ENCODE measurements around the gene UNKL.

DNA sequence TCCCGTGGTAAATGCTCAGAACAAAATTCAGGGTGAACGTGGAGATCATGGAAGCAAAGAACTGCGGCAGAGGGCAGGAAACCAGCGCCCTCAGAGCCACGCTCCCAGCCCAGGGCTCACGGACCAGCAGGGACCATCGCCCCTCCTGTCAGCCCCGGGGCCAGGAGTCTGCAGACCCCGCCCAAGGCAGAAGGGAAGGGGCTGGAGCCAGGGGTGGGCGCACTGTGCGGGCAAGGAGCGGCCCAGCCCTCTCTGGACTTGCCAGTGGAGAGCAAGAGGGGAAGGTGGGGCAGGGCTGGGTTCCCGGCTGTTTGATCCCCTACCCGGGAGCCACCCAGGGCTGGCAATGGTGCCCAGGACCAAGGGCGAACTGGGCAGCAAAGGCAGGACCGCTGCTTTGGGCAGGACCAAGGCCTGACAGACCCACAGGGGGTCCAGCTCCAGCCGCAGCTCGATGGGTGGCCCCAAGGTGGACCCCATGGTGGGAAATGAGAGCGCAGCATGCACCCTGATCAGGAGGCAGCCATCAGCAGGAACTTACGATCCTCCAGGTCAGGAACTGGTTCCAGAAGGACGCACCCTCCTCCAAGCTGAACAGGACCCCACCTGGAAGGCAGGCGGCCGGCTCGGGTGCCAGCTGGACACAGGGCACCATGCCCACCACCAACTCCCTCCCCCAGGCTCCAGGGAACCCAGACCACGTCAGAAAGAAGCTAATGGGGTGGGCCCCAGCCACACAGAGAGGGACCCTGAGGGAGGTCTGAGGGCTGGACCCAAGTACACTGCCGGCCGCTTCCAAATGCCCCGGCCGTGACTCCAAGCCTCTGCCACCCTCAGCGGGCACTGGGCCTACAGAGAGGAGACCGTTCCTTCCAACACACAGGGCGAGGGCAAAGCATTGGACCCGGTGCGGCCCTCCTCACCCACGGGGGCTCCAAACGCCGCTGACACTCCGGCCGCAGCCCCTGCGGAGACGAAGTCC is 41.0 kb upstream of the UNKL start:
- TF ChIP-seq EZH2phosphoT487 (conservative IDR thresholded peaks at IDR 0.05; ENCODE audit: low read length): no peak
- TF ChIP-seq, protein P1, sequence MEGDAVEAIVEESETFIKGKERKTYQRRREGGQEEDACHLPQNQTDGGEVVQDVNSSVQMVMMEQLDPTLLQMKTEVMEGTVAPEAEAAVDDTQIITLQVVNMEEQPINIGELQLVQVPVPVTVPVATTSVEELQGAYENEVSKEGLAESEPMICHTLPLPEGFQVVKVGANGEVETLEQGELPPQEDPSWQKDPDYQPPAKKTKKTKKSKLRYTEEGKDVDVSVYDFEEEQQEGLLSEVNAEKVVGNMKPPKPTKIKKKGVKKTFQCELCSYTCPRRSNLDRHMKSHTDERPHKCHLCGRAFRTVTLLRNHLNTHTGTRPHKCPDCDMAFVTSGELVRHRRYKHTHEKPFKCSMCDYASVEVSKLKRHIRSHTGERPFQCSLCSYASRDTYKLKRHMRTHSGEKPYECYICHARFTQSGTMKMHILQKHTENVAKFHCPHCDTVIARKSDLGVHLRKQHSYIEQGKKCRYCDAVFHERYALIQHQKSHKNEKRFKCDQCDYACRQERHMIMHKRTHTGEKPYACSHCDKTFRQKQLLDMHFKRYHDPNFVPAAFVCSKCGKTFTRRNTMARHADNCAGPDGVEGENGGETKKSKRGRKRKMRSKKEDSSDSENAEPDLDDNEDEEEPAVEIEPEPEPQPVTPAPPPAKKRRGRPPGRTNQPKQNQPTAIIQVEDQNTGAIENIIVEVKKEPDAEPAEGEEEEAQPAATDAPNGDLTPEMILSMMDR (IDR thresholded peaks at IDR 0.05; ENCODE audit: insufficient read depth, low read length, poor library complexity, severe bottlenecking): no peak
